GM18951 (cell line): ENCODE results near the gene GRK1.

ENCODE experiments used
- POLR2A ChIP-seq: IDR thresholded peaks from 4 replicates; pipeline ENCODE4 v1.6.1; 2011; ENCODE audit warnings: mild to moderate bottlenecking; ENCODE audit not compliant: insufficient read length, insufficient read depth; ENCODE audit errors: extremely low read depth
- in situ Hi-C: fragments of 300-500 bp; cut with MboI; formaldehyde crosslinking; loops from one replicate; pipeline ENCODE4 v1.12.0; 2022; ENCODE audit warnings: low sequenced_read_pairs, mixed read lengths, inconsistent platforms; ENCODE audit not compliant: unreplicated experiment

Gene GRK1

GRCh38 chr13:113756441-113757097, 89.5 kb downstream of the GRK1 start:
- in situ Hi-C loops, result no loop called here
- TF ChIP-seq POLR2A, result no peak

DNA sequence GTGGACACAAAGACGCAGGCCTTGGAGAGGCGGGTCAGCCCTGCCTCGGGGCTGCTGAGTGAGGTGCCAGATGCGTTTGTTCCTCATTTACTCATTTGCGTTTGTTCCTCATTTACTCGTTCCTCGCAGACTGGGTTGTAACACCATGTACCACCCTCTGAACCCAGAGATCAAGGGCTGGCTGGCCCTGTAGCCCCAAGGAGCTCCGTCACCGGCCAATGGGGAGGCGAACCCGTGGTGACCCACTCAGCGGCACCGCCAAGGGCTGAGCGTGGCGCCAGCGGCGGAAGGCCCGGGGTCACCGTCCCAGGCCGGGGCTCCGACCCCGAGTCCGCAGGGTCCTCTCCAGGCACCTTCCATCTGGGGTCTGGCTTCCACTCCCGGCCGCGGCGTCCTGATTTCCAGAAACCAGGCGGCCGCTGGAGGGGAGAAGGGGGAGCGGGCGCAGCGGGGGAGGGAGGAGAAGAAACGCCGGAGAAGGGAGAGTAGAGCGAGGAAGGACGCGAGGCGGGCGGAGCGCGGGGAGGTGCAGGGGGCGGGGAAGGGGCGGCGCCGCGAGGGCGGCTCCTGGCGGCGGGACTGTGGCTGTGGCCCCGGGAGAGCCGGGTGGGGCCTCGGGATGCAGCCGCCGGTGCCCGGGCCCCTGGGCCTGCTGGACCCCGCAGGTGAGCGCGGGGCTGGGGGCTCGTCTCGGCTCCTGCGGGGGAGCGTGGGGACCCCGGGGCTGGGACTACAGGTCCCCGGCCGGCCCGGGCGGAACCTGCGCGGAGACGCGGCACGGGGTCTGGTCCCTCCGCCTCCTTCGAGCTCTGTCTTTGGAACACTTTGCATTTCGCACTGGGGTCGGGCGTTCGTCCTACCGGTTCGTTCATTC, 91.9 kb downstream of the GRK1 start, which contains the start of gene TMEM255B:
TSS of gene TMEM255B (plus strand) at position 576 of the 874 bp plus-strand sequence. CDS start at position 620, 44 bp downstream.
- no peak for TF ChIP-seq POLR2A
- in situ Hi-C loops, result no loop called here

DNA sequence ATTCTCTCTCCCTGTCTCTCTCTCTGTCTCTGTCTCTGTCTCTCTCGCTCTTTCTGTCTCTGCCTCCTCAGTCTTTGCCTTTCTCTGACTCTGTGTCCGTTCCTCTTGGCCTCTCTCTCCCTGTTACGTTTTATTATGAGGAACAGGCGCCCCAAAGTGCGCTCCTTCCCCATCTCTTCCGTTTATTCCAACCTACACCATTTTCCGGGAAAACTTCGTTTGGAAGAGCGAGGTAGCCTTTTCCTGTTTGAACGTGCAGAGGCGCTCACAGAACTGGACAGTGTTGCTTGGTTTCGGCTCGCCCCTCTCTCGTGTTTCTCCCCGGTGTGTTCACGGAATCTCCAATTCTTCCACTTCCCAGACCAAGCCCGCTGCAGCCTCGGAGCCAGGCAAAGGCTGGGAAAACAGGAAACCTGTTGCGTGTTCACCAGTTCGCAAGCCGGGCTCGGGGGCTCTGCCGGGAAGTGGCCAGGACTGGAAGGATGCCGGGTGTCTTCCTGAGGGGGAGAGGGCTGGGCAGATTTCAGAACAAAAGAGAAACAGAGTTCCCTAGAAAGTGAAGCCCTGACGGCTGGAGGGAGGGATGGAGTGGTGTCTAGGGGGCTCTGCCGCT, 92.6 kb downstream of the GRK1 start:
- in situ Hi-C loops, result no loop called here
- TF ChIP-seq POLR2A, result no peak

DNA sequence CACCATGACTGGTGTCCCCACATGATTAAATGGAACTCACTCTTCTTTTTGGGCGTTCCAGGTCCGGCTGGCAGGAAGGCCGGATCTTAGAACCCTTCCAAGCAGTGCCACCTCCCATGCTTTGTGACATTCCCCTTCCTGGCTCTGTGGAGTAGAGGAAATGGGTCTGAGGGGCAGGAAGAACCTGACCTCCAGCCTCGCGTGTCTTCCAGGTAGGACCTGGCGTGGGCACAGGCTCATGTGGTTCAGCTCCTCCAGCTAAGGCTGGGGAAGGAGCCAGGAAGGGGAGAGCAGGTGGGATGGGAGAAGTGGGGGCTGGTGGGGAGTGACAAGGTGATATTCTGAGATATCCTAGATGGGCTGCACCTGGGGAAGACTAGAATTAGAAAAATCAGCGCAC, 94.1 kb downstream of the GRK1 start:
- TF ChIP-seq POLR2A, result no peak
- in situ Hi-C loops, result no loop called here

- in situ Hi-C loops, result no loop called here
- TF ChIP-seq POLR2A, result no peak
Observed at GRCh38 chr13:113762075-113762474, 95.1 kb downstream of the GRK1 start.

GRCh38 chr13:113762538-113762937, 95.5 kb downstream of the GRK1 start:
- no peak for TF ChIP-seq POLR2A
- in situ Hi-C loops, result no loop called here

DNA sequence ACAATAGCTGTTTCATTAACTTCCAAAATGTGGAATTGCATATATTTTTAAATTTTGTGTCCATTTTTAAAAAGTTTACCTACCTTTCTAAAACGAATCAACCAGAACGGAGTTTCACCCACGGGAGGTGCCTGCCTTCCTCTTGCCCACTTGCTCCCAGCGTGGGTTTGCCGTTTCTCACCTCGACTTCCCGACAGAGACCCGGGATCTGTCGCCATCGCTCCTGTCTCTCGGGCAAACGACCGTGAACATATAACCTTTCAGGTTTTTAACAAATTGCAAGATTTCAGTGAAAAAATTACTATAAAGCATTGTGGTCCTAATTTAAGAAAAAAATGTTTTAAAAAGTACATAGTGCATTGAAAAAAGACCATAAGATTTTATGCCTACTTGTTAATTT, 96.2 kb downstream of the GRK1 start:
- TF ChIP-seq POLR2A, result no peak
- in situ Hi-C loops, result no loop called here

DNA sequence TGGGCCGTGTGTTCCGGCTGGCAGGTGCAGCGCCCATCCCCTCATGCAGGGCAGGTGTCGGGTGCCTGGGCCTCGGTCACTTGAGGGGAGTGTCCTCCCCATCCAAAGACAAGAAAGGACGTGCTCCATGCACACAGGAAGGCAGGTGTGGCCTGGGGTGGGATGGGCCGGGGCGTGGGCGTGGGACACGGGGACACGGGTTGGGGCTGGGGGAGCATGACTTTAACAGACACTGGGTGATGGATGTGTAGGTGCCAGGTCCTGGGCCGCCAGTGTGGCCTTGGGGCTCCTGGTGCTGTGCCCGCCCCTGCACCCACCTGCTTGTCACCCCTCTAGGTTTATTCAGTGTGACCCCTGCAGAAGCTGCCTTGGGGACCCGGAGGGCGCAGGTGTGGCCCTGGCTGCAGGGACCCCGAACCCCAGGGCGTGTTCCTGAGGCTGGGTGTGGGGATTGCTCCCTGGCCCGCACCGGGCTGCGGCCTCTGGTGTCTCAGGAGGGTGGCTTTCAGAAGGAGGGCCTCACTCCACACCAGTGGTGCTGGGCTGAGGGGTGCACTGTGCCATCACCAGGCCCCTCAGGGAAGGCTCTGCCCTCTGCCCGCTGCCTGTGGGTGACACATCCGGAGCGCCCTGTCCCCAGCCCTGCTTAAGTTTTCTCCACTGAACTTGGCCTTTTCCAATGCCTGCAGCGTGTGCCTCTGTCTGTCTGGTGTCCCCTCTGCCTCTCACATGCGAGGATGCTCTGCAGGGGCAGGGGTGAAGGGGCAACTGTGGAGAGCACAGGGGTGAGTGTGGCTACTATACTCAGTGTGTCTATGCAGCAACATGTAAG, 97.2 kb downstream of the GRK1 start:
- in situ Hi-C loops, result no loop called here
- TF ChIP-seq POLR2A, result no peak

DNA sequence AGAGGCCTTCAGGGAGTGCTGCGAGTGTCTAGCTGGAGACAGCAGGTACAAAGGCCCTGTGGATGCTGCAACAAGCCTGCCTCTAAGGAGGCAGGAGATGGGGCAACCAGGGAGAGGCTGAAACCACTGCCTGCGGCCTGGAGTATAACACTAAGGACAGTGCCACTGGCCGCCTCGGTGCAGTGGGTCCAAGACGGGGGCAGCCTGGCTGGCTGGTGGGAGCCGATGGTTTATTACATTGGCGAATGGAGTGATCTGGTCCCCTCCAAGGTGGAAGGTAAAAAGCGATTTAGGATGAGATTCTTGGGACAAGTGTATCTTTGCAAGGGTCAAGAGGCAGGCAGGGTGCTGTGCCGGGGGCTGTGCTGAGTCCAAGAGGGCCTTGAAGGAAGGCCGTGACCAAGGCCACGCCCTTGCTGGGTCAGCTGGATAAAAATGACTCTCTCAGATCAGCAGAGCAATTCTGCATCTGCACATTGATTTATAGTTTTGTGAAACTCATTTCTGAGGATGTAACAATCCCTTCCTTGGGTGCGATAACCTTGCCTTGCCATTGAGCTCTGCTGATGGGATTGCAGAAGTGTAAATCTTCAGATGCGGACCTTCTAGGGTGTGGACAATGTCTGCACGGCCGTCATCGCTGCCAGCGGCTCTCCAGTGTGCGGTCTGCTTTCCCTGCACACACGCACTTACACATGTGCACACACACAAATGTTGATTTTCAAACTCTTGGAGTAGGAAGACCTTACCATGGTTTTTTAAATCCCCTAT, 98.0 kb downstream of the GRK1 start:
- no peak for TF ChIP-seq POLR2A
- in situ Hi-C loops, result no loop called here

DNA sequence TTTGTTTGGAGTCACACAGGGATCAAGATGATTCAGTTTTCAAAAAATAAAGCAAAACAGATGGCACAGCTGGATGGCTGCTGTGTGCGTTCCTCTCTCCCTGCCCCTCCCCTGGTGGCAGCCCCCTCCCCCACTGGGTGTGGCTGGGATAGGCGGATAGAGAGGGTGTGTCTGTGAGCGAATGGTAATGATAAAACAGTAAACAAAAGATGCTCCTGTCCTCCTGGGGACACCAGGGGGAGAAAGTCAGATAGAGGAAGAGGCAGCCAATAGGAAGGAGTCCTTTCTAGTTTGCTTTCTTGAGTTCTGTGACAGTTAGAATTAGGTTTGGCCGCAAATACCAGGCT, 98.5 kb downstream of the GRK1 start:
- TF ChIP-seq POLR2A, result no peak
- in situ Hi-C loops, result no loop called here

DNA sequence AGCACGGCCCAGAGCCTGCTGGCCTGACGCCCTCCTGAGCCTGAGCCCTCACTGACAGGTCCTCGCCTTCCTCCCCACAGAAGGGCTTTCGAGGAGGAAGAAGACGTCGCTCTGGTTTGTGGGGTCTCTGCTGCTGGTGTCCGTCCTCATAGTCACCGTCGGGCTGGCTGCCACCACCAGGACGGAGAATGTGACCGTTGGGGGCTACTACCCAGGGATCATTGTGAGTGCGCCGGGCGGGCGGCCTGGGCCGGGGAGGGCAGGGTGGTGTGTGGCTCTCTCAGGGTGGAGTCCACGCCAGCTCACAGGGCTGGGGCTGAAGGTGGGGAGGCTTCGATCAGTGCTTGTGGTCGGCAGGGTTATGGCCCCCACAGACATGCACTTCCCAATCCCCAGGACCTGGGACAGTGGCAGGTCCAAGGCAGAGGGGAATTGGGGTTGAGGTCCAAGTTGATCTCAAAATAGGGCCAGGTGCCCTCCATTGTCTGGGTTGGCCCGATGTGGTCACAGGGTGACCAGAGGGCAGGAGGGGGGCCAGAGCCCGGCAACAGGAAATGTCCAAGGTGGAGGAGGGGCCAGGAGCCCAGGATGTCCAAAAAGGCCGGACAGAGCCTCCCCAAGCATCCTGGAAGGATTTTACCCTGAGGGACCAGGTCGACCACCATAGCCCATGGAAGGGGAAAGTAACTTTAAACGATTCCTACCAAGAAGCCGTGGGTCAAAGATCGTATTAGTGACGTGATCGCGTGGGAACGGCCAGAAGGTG, 99.2 kb downstream of the GRK1 start:
- in situ Hi-C loops, result no loop called here
- no peak for TF ChIP-seq POLR2A

DNA sequence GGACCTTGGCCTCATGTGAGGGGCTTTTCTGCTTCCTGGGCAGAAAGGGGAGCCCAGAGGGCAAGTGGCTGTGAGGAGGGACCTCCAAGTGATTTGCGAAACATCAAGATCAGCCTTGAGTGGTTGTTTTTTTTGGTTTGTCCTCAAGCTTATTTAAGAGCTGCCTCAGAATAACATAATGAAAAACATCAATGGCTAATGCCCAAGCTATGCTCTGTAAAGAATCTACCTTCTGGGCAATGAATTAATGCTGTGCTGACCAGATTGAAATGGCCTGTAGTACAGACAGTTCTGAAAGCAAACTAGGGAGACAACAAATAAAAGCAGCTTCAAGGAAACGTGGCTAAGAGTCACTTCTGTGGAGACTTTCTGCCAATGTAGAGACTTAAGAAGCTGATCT, 100.3 kb downstream of the GRK1 start:
- no peak for TF ChIP-seq POLR2A

More for the DNA sequence above, 100.3 kb downstream of the GRK1 start:
- in situ Hi-C loops, result no loop called here
